GM19238 (cell line): Measurements from ENCODE around the gene SH3BP1.
A peak's percentile ranks its signal among the peaks of the same experiment; 100 is the strongest.
"Not testable (repeated sequence)": the region's sequence is repeated elsewhere in the genome, so short reads cannot be mapped to it uniquely, and the experiment has no call there.

Source experiments
- DNase-seq: peaks from one replicate; pipeline ENCODE4 v3.0.0; 2011; ENCODE audit warnings: low spot score; ENCODE audit not compliant: insufficient read length

Gene SH3BP1

GRCh38 chr22:37676736-37677492, 37.4 kb downstream of the SH3BP1 start:
- peak; percentile 64 for DNase-seq

- DNase-seq = no peak
Measured at GRCh38 chr22:37677493-37677974, 38.1 kb downstream of the SH3BP1 start.

GRCh38 chr22:37678372-37678771, 38.9 kb downstream of the SH3BP1 start:
- DNase-seq = no peak

GRCh38 chr22:37679670-37680069, 40.2 kb downstream of the SH3BP1 start:
- no peak for DNase-seq

DNA sequence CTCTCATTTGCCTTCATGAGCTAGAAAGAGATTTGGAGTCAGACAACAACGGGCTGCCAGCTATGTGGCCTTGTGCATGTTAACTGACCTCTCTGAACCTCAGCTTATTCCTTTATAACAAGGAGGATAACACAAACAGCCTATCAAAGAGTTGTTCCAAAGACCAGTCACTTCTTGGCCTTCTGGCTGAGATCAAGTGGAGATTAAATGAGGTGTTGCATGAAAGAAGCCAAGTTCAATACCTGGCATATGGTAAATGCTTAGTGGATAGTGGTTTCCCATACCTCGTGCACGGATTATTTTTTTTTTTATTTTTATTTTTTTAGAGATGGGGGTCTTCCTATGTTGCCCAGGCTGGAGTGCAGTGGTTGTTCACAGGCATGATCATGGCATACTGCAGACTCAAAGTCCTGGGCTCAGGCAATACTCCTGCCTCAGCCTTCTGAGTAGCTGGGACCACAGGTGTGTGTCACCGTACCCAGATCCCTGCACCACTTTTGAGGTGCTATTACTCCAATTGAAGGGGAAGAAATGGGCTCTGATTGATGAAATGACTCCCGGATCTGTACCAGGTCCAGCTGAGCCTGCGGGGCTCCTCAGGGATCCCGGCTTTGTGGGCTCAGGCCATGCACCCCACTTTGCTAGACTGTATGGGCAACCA, 40.9 kb downstream of the SH3BP1 start:
- no peak for DNase-seq

DNA sequence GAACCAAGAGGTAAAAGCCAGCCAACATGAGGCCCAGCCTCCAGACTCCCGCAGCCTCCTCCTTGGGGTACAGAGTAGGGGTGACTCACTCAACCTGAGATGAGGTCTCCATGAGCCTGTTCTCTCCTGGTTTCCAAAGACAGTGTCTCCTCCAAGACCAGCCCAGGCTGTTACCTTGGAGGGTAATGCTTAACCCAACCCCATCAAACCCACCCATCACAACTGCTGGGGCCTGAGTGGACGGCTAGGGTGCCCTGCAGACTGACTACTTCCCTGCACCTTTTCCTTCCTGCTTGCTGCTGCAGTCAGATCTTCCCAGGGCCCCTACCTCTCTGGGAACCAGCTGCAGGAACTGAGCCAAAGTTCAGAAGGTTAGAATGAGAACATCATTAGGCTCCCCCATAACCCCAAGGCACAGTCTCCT, 41.5 kb downstream of the SH3BP1 start:
- no peak for DNase-seq

- DNase-seq = peak; percentile 61
Measured at GRCh38 chr22:37681556-37682049, 42.1 kb downstream of the SH3BP1 start.

GRCh38 chr22:37684803-37685615, 45.5 kb downstream of the SH3BP1 start:
- no peak for DNase-seq

DNA sequence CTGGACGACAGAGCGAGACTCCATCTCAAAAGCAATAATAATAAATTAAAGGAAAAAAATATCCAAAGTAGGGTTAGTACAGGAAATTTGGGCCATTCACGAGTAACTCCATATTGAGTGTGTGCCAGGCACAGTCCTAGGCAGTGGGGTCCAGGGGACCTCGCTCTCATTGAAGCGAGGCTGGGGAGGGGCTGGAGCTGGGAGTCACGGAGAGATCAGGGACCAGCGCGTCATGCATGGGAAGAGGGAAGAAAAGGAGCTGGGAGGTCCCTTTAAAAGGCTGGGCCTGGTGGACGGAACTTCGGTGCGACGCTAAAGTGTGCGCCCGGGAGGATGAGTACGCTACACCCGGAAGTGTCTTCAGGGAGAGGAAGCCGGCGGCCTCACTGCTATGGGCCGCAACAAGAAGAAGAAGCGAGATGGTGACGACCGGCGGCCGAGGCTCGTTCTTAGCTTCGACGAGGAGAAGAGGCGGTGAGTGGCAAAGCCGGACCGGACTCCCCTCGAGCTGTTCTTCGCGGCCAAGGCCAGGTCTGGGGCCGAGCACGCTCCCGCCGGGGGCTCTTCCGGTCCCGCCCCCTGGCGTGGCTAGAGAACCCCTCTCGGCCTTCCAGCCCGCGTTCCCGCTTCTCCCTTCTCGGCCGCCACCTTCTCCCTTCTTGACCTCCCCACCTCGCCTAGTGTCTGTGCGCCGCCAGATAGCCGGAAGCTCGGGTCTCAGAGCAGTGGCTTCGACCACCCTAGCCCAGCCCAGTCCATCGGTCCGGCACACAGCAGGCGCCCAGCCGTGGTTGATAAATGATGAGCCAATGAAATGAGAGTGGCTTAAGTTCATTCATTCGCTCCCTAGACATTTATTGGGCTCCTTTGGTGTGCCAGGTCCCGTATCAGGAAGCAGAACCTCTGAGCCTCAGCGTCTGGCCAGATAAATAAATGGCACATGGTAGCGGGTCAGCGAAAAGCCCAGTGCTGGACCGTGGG, 46.8 kb downstream of the SH3BP1 start, which contains the start of gene NOL12:
Gene NOL12 (plus strand): TSS at position 342 of the 981 bp plus-strand sequence. CDS start 50 bp downstream, at position 392.
- DNase-seq = peak; percentile 80

GRCh38 chr22:37690407-37690806, 50.9 kb downstream of the SH3BP1 start:
- DNase-seq = no peak

- DNase-seq = no peak
Measured at GRCh38 chr22:37690901-37691504, 51.5 kb downstream of the SH3BP1 start.

DNA sequence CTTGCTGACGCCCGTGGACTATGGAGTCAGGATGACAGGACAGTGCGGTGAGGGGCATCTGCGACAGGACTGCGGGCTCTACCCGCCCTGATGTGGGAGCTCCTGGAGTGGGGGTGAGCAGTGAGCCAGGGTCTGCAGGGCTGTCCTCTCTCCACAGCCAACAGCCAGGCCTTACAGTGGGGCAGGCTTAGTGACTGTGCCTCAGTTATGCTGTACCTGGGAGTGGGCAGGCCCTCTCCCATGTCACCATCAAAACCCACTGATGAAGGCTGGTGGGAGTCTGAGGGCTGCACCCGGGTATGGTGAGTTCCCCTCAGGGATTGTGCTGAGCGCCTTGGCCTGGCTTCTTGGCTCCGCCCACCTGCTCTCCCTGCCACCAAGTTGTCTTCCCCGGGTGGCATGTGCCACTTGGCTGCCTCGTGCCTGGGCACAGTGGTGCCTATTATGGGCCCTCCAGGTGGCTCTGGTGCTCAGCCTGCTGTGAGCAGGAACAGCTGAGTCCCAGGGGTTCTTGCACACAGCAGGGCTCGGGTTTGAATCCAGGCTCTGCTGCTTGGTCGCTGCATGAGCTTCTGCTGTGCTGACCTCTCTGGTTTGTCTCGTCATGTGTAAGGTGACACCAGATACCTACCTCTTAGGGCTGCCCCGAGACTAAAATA, 53.3 kb downstream of the SH3BP1 start:
- no peak for DNase-seq

DNA sequence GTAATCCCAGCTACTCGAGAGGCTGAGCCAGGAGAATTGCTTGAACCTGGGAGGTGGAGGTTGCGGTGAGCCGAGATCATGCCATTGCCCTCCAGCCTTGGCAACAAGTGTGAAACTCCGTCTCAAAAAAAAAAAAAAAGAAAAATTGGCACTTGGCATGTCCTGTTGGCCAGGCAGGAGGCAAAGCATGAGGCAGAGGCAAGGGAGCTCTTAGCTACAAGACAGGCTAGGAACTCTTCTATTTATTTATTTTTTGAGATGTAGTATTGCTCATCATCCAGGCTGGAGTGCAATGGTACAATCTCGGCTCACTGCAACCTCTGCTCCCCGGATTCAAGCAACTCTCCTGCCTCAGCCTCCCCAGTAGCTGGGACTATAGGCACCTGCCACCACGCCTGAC, 54.7 kb downstream of the SH3BP1 start:
- DNase-seq = not testable (repeated sequence)

DNA sequence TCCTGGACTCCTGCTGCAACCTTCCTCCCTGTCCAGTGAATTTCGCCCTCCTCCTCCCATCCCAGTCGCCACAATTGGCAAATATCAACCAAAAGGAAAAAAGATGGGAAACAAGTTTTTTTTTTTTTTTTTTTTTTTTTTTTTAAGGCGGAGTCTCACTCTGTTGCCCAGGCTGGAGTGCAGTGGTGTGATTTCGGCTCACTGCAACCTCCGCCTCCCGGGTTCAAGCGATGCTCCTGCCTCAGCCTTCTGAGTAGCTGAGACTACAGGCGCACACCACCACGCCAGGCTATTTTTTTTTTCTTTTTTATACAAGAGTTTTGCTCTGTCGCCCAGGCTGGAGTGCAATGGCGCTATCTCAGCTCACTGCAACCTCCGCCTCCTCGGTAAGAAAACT, 56.8 kb downstream of the SH3BP1 start:
- not testable (repeated sequence) for DNase-seq

GRCh38 chr22:37696657-37697537, 57.4 kb downstream of the SH3BP1 start, which contains the start of gene TRIOBP:
Gene TRIOBP (plus strand): TSS chr22:37697048. CDS start chr22:37701366, 4,318 bp downstream.
- peak; percentile 86 for DNase-seq

DNA sequence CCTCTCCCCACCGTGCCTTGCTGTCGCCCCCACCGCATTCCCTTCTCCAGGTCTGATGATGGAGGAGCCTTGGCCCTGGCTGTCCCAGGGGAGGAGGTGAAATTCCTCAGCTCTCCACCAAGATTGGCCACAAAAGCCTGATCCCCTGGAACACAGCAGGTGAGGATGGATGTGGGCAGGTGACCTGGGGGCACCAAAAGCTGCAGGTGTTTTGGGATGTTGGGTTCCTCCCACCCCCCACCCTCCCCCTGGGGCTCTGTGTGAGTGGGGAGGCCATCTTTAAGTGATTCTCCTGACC, 58.0 kb downstream of the SH3BP1 start:
- no peak for DNase-seq

GRCh38 chr22:37701141-37701786, 61.8 kb downstream of the SH3BP1 start:
- DNase-seq = no peak

DNA sequence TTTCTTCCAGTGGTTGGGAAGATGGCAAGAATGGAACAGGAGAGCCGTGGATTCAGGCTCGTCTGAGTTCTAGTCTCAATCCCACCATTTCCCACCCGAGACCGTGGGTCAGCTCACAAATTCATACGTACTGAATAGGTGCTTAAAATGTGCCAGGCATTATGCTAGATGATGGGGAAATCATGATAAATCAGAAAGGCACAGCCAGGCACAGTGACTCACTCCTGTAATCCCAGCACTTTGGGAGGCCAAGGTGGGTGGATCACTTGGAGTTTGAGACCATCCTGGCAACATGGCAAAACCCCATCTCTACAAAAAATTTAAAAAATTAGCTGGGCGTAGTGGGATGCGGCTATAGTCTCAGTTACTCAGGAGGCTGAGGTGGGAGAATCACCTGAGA, 64.4 kb downstream of the SH3BP1 start:
- DNase-seq = no peak
